H1 (cell line): Measurements from ENCODE around the gene SLC22A3. TPM values are rescaled to one million over a fixed set of nuclear protein-coding genes. Genes with fewer than 3 reads are reported as not detected.

Experiments
- CTCF ChIA-PET: fragments of 300-600 bp; sonication (Branson Sonifier 250); formaldehyde crosslinking; loops from one replicate; lab custom pipeline; 2021; ENCODE audit not compliant: partially characterized antibody; lab: Charles Lee
- POLR2A ChIA-PET: fragments of 300-600 bp; sonication (Branson Sonifier 250); formaldehyde crosslinking; loops from one replicate; lab custom pipeline; 2021; ENCODE audit warnings: inconsistent platforms; ENCODE audit not compliant: partially characterized antibody; lab: Charles Lee
- DNase-seq, 2 experiments: peaks; one replicate each; pipeline versions ENCODE4 v3.0.0 to v3.0.0-alpha.2; 2010 to 2022; ENCODE audit warnings: low spot score in 2 of 2, low read depth in 1 of 2, mixed read lengths in 1 of 2
- FAIRE-seq: peaks from 2 replicates; lab custom pipeline; 2011; peaks lifted over from hg19 to GRCh38; lab: Jason Lieb, UNC
- H2AFZ ChIP-seq: 2 replicates; pipeline ENCODE4 v1.8.1; 2012; ENCODE audit warnings: low read length, inconsistent platforms
- H2AK5ac ChIP-seq: 2 replicates; pipeline ENCODE4 v1.6.1; 2013; ENCODE audit warnings: low read depth, low read length
- H2BK120ac ChIP-seq: replicated peaks from 2 replicates; pipeline ENCODE3; 2013; ENCODE audit warnings: low read depth, low read length, inconsistent platforms
- H2BK12ac ChIP-seq: 2 replicates; pipeline ENCODE4 v1.6.1; 2013; ENCODE audit warnings: low read depth, low read length
- H2BK15ac ChIP-seq: 2 replicates; pipeline ENCODE4 v1.6.1; 2013; ENCODE audit warnings: low read length
- H2BK20ac ChIP-seq: 2 replicates; pipeline ENCODE4 v1.6.1; 2013; ENCODE audit warnings: low read length
- H2BK5ac ChIP-seq: 2 replicates; pipeline ENCODE4 v1.6.1; 2013; ENCODE audit warnings: low read depth, low read length
- H3K14ac ChIP-seq: 2 replicates; pipeline ENCODE4 v1.6.1; 2013; ENCODE audit warnings: inconsistent platforms; ENCODE audit not compliant: insufficient read length
- H3K18ac ChIP-seq: 2 replicates; pipeline ENCODE4 v1.6.1; 2013; ENCODE audit warnings: low read length; ENCODE audit errors: extremely low read depth
- H3K23ac ChIP-seq: 2 replicates; pipeline ENCODE4 v1.6.1; 2013; ENCODE audit warnings: inconsistent platforms; ENCODE audit not compliant: insufficient read length
- H3K23me2 ChIP-seq: 2 replicates; pipeline ENCODE4 v1.6.1; 2013; ENCODE audit warnings: low read depth, low read length
- H3K27ac ChIP-seq: 2 replicates; pipeline ENCODE4 v1.6.1; 2011; ENCODE audit warnings: low read depth, low read length, inconsistent platforms
- H3K27me3 ChIP-seq, 4 experiments: replicated peaks in 1 of 4; 1 replicate in 1 of 4; 2 replicates in 3 of 4; pipeline versions ENCODE4 v1.6.1 to v1.8.1; 2011 to 2013; ENCODE audit warnings: low read length in 3 of 4, mild to moderate bottlenecking in 3 of 4, inconsistent platforms in 2 of 4, mixed read lengths in 2 of 4, moderate library complexity in 1 of 4; ENCODE audit not compliant: control insufficient read depth in 3 of 4, insufficient read depth in 3 of 4; ENCODE audit errors: extremely low read depth in 1 of 4
- H3K36me3 ChIP-seq, 4 experiments: 2 replicates each; pipeline versions ENCODE4 v1.6.1 to v1.8.1; 2011 to 2013; ENCODE audit warnings: mild to moderate bottlenecking in 4 of 4, low read length in 3 of 4, moderate library complexity in 2 of 4, control low read depth in 1 of 4, inconsistent platforms in 1 of 4; ENCODE audit not compliant: insufficient read depth in 4 of 4, control insufficient read depth in 2 of 4
- H3K4ac ChIP-seq: replicated peaks from 2 replicates; pipeline ENCODE3; 2013; ENCODE audit warnings: low read length, low read depth, mixed read lengths, inconsistent platforms; ENCODE audit not compliant: insufficient read length
- H3K4me1 ChIP-seq, 4 experiments: replicated peaks in 1 of 4; 1 replicate in 1 of 4; 2 replicates in 3 of 4; pipeline versions ENCODE4 v1.6.1 to v1.8.1; 2011 to 2013; ENCODE audit warnings: low read length in 3 of 4, inconsistent platforms in 2 of 4, mixed read lengths in 1 of 4; ENCODE audit not compliant: insufficient read depth in 4 of 4, control insufficient read depth in 3 of 4
- H3K4me2 ChIP-seq, 2 experiments: 2 replicates each; pipeline versions ENCODE4 v1.6.1 to v1.8.1; 2011 to 2013; ENCODE audit warnings: low read depth in 2 of 2, low read length in 2 of 2, control low read depth in 1 of 2, inconsistent platforms in 1 of 2, mild to moderate bottlenecking in 1 of 2; ENCODE audit not compliant: insufficient read depth in 1 of 2
- H3K4me3 ChIP-seq, 4 experiments: fragments of 200-600, 300-600 bp in 1 of 4; sonication (generic), shearing (Covaris generic), sonication (Bioruptor Twin) in 1 of 4; 2 replicates each; pipeline versions ENCODE4 v1.5.1 to v1.8.1; 2011 to 2016; ENCODE audit warnings: low read length in 4 of 4, low read depth in 3 of 4, control low read depth in 2 of 4, inconsistent platforms in 2 of 4, mild to moderate bottlenecking in 2 of 4, mixed read lengths in 1 of 4, moderate library complexity in 1 of 4; ENCODE audit not compliant: insufficient read depth in 2 of 4; ENCODE audit errors: extremely low read depth in 1 of 4
- H3K56ac ChIP-seq: replicated peaks from 2 replicates; pipeline ENCODE3; 2013; ENCODE audit warnings: low read depth, mild to moderate bottlenecking, mixed read lengths, low read length, inconsistent platforms; ENCODE audit not compliant: insufficient read length
- H3K79me1 ChIP-seq: 2 replicates; pipeline ENCODE4 v1.6.1; 2013; ENCODE audit warnings: low read depth, low read length, control low read depth
- H3K79me2 ChIP-seq, 2 experiments: 2 replicates each; pipeline versions ENCODE4 v1.6.1 to v1.8.1; 2012 to 2013; ENCODE audit warnings: low read length in 2 of 2, mild to moderate bottlenecking in 2 of 2, inconsistent platforms in 1 of 2; ENCODE audit not compliant: insufficient read depth in 2 of 2, control insufficient read depth in 1 of 2
- H3K9ac ChIP-seq, 4 experiments: replicated peaks in 1 of 4; 1 replicate in 1 of 4; 2 replicates in 3 of 4; pipeline versions ENCODE4 v1.6.1 to v1.8.1; 2011 to 2013; ENCODE audit warnings: low read depth in 3 of 4, low read length in 3 of 4, control low read depth in 2 of 4, mild to moderate bottlenecking in 2 of 4, moderate library complexity in 2 of 4, inconsistent platforms in 1 of 4; ENCODE audit errors: extremely low read depth in 1 of 4
- H3K9me3 ChIP-seq, 2 experiments: 2 replicates each; pipeline versions ENCODE4 v1.6.1 to v1.8.1; 2012 to 2013; ENCODE audit warnings: mild to moderate bottlenecking in 2 of 2, moderate library complexity in 2 of 2, control low read depth in 1 of 2, inconsistent platforms in 1 of 2, low read depth in 1 of 2, low read length in 1 of 2, mixed read lengths in 1 of 2; ENCODE audit not compliant: insufficient read depth in 2 of 2
- H4K20me1 ChIP-seq, 2 experiments: replicated peaks in 1 of 2; 2 replicates each; pipeline versions ENCODE3 to v1.8.1; 2011 to 2013; ENCODE audit warnings: inconsistent platforms in 2 of 2, low read length in 2 of 2, mild to moderate bottlenecking in 1 of 2; ENCODE audit not compliant: insufficient read depth in 2 of 2, control insufficient read depth in 1 of 2
- H4K5ac ChIP-seq: 2 replicates; pipeline ENCODE4 v1.6.1; 2013; ENCODE audit warnings: low read length, low read depth, mixed read lengths, inconsistent platforms; ENCODE audit not compliant: insufficient read length
- H4K8ac ChIP-seq: 2 replicates; pipeline ENCODE4 v1.8.0; 2013; ENCODE audit warnings: mild to moderate bottlenecking, moderate library complexity, low read length, inconsistent platforms; ENCODE audit not compliant: insufficient read depth; ENCODE audit errors: extremely low read depth
- H4K91ac ChIP-seq: replicated peaks from 2 replicates; pipeline ENCODE3; 2013; ENCODE audit warnings: low read length, mixed read lengths, inconsistent platforms; ENCODE audit not compliant: insufficient read length
- ASH2L ChIP-seq: fragments of 200-600, 300-600 bp; sonication (generic); IDR thresholded peaks from one replicate; pipeline ENCODE4 v1.7.1; 2017; ENCODE audit warnings: low read length
- EZH2 ChIP-seq: fragments of 200-600 bp; sonication (generic); IDR thresholded peaks from 2 replicates; pipeline ENCODE4 v1.7.1; 2012; ENCODE audit warnings: low read depth, mild to moderate bottlenecking, moderate library complexity, low read length, inconsistent platforms; ENCODE audit not compliant: severe bottlenecking
- HDAC2 ChIP-seq, 2 experiments: fragments of 300-600 bp in 1 of 2; sonication (generic) in 1 of 2; IDR thresholded peaks; 2 replicates each; pipeline ENCODE4 v1.6.1; 2011 to 2012; ENCODE audit warnings: low read depth in 2 of 2, low read length in 2 of 2, mild to moderate bottlenecking in 2 of 2, moderate library complexity in 2 of 2, borderline replicate concordance in 1 of 2, inconsistent platforms in 1 of 2
- NRF1 ChIP-seq: IDR thresholded peaks from 2 replicates; pipeline ENCODE4 v1.6.1; 2011; ENCODE audit warnings: mild to moderate bottlenecking, low read depth, low read length, improper control_type of control experiment
- RNF2 ChIP-seq: fragments of 200-900, 300-1000 bp; sonication (generic); IDR thresholded peaks from 2 replicates; pipeline ENCODE4 v1.7.1; 2016; ENCODE audit warnings: borderline replicate concordance, low read depth, mild to moderate bottlenecking, antibody characterized with exemption, low read length; ENCODE audit not compliant: poor library complexity, severe bottlenecking; ENCODE audit errors: missing control alignments
- SP2 ChIP-seq: IDR thresholded peaks from 2 replicates; pipeline ENCODE4 v1.6.1; 2012; ENCODE audit warnings: mild to moderate bottlenecking, low read length, inconsistent platforms
- TEAD4 ChIP-seq: IDR thresholded peaks from 2 replicates; pipeline ENCODE4 v1.6.1; 2012; ENCODE audit warnings: low read depth, low read length, inconsistent platforms, mixed read lengths
- WGBS, 2 experiments: shearing (Covaris generic) in 1 of 2; methylation state at CpG; one replicate each; pipeline versions ENCODE4 v1.1.6 to v1.1.7; 2013 to 2015; ENCODE audit warnings: low lambda C conversion rate in 2 of 2, mixed read lengths in 2 of 2, inconsistent platforms in 1 of 2, low coverage in 1 of 2, missing lambda C conversion rate in 1 of 2; ENCODE audit not compliant: insufficient replicate concordance in 2 of 2, insufficient coverage in 1 of 2, insufficient read length in 1 of 2; ENCODE audit errors: extremely low coverage in 1 of 2, missing lambda C conversion rate in 1 of 2; 5-methylcytosine and 5-hydroxymethylcytosine counted together
- polyA plus RNA-seq, 7 experiments: library from polyadenylated mRNA; depleted of rRNA in 3 of 7; stranded (reverse) in 5 of 7; unstranded in 2 of 7; fragments of >200 nt in 5 of 7; fragments of 200-250 nt in 2 of 7; gene quantifications; 1 replicate in 5 of 7; 2 replicates in 1 of 7; 4 replicates in 1 of 7; pipeline versions ENCODE4 v1.2.1 to v1.2.3, GENCODE V29; 2011 to 2013; ENCODE audit warnings: missing spikeins in 2 of 7, mixed read lengths in 2 of 7
- total RNA-seq: library from RNA; stranded (reverse); fragmentation: NEBNext Ultra II Directional; extraction: Animal tissue kit (Norgen Biotek cat#: 25700); gene quantifications from 2 replicates; pipeline ENCODE4 v1.2.1, GENCODE V29; 2021
- TF ChIP-seq, protein P1 (sequence below): IDR thresholded peaks from 2 replicates; pipeline ENCODE4 v1.6.1; 2012; ENCODE audit warnings: inconsistent platforms
- TF ChIP-seq, protein P2 (sequence below), 3 experiments: IDR thresholded peaks; 1 replicate in 2 of 3; 2 replicates in 1 of 3; pipeline versions ENCODE4 v1.5.1 to v1.6.1; 2011; ENCODE audit warnings: low read length in 3 of 3, mild to moderate bottlenecking in 3 of 3, inconsistent platforms in 2 of 3, low read depth in 1 of 3, moderate library complexity in 1 of 3; ENCODE audit not compliant: insufficient read depth in 1 of 3; ENCODE audit errors: control extremely low read depth in 1 of 3

The SLC22A3 gene
- total and polyA plus RNA-seq, 2 of the 8 experiments (the other 6 are each of a cell fraction or from before 2014, with no cell fraction given) = 1.0 to 2.9 TPM

GRCh38 chr6:160349020-160349441 is 853 bp downstream of the SLC22A3 start:
- Histone ChIP-seq H3K23ac (no peak overlapping the region), H3K27ac (no peak overlapping the region), H3K4ac (no peak overlapping the region), H4K8ac (peak overlapping the region; percentile 89), H2BK20ac (no peak overlapping the region), H3K4me3 (peak overlapping the region; percentile 52 to 65 (median 58)), H3K9me3 (no peaks in the 10 kb centered on the region), H2AFZ (peak overlapping the region; percentile 55; the same call in 1 of the 2 replicates), H3K27me3 (peaks cover 12 to 48% (median 39%) of the 10 kb centered on the region in 4 experiments), H3K9ac (peak overlapping the region in 1 of 4 experiments; percentile 56; a peak in 2 of 7 replicates), H3K18ac (no peak overlapping the region), H3K36me3 (no peaks in the 10 kb centered on the region; a peak in 3 of 8 replicates), H3K14ac (no peak overlapping the region), H4K5ac (no peak overlapping the region), H3K4me2 (peak overlapping the region; percentile 89 to 96), H3K79me2 (no peaks in the 10 kb centered on the region), H2BK12ac (peak overlapping the region; percentile 60; the same call in 1 of the 2 replicates), H2BK5ac (0 out of 2 replicates have a peak overlapping the region, but pooled peaks have one; percentile 44), H4K20me1 (peaks cover 0 to 1% of the 10 kb centered on the region in 2 experiments), H3K23me2 (peaks cover 16% of the 10 kb centered on the region), H2AK5ac (no peak overlapping the region), H2BK120ac (no peak overlapping the region), H3K56ac (peak overlapping the region; percentile 32), H2BK15ac (no peak overlapping the region), H3K4me1 (peaks cover 0 to 7% (median 3%) of the 10 kb centered on the region in 4 experiments; a peak in 5 of 7 replicates), H3K79me1 (no peaks in the 10 kb centered on the region), H4K91ac (no peak overlapping the region)
- no peak for DNase-seq
- POLR2A ChIA-PET = no interaction called here
- no peak for FAIRE-seq
- CTCF ChIA-PET = interaction anchor here (0.6 to 1.6 kb wide), 3 partner anchors 21 to 374 kb away, joined by 3 to 6 read pairs (median 3); no protein-coding TSS in a partner anchor
- WGBS, 2 experiments = 4% methylated on average over 23 of the region's 23 CpGs; no CpG with 5 or more reads in 1 of the 2 experiments
- TF ChIP-seq ASH2L (peak; percentile 6), RNF2 (peak; percentile 50), SP2 (no peak), EZH2 (peak; percentile 37), HDAC2 (IDR thresholded peaks at IDR 0.05; ENCODE audit: borderline replicate concordance in 1 of 2, low read depth in 2 of 2, low read length in 2 of 2) (0 out of 4 replicates have a peak, but pooled peaks of 1 of the 2 experiments have one; percentile 8), NRF1 (no peak), TEAD4 (no peak)
- TF ChIP-seq, protein P1, sequence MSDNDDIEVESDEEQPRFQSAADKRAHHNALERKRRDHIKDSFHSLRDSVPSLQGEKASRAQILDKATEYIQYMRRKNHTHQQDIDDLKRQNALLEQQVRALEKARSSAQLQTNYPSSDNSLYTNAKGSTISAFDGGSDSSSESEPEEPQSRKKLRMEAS = peak; percentile 5; the same call in 1 of the 2 replicates
- TF ChIP-seq, protein P2, sequence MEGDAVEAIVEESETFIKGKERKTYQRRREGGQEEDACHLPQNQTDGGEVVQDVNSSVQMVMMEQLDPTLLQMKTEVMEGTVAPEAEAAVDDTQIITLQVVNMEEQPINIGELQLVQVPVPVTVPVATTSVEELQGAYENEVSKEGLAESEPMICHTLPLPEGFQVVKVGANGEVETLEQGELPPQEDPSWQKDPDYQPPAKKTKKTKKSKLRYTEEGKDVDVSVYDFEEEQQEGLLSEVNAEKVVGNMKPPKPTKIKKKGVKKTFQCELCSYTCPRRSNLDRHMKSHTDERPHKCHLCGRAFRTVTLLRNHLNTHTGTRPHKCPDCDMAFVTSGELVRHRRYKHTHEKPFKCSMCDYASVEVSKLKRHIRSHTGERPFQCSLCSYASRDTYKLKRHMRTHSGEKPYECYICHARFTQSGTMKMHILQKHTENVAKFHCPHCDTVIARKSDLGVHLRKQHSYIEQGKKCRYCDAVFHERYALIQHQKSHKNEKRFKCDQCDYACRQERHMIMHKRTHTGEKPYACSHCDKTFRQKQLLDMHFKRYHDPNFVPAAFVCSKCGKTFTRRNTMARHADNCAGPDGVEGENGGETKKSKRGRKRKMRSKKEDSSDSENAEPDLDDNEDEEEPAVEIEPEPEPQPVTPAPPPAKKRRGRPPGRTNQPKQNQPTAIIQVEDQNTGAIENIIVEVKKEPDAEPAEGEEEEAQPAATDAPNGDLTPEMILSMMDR (IDR thresholded peaks at IDR 0.05; ENCODE audit: control extremely low read depth in 1 of 3, insufficient read depth in 1 of 3, low read depth in 1 of 3, low read length in 3 of 3) = no peak
